H1 (cell line): ENCODE measurements around the gene MYOT. TPM values are rescaled to one million over a fixed set of nuclear protein-coding genes. Genes with fewer than 3 reads are reported as not detected.

ENCODE experiments used
- CTCF ChIA-PET: fragments of 300-600 bp; sonication (Branson Sonifier 250); formaldehyde crosslinking; loops from one replicate; lab custom pipeline; 2021; ENCODE audit not compliant: partially characterized antibody; lab: Charles Lee
- POLR2A ChIA-PET: fragments of 300-600 bp; sonication (Branson Sonifier 250); formaldehyde crosslinking; loops from one replicate; lab custom pipeline; 2021; ENCODE audit warnings: inconsistent platforms; ENCODE audit not compliant: partially characterized antibody; lab: Charles Lee
- DNase-seq, 2 experiments: peaks; one replicate each; pipeline versions ENCODE4 v3.0.0 to v3.0.0-alpha.2; 2010 to 2022; ENCODE audit warnings: low spot score in 2 of 2, low read depth in 1 of 2, mixed read lengths in 1 of 2
- FAIRE-seq: peaks from 2 replicates; lab custom pipeline; 2011; peaks lifted over from hg19 to GRCh38; lab: Jason Lieb, UNC
- H2AFZ ChIP-seq: 2 replicates; pipeline ENCODE4 v1.8.1; 2012; ENCODE audit warnings: low read length, inconsistent platforms
- H2AK5ac ChIP-seq: 2 replicates; pipeline ENCODE4 v1.6.1; 2013; ENCODE audit warnings: low read depth, low read length
- H2BK120ac ChIP-seq: replicated peaks from 2 replicates; pipeline ENCODE3; 2013; ENCODE audit warnings: low read depth, low read length, inconsistent platforms
- H2BK12ac ChIP-seq: 2 replicates; pipeline ENCODE4 v1.6.1; 2013; ENCODE audit warnings: low read depth, low read length
- H2BK15ac ChIP-seq: 2 replicates; pipeline ENCODE4 v1.6.1; 2013; ENCODE audit warnings: low read length
- H2BK20ac ChIP-seq: 2 replicates; pipeline ENCODE4 v1.6.1; 2013; ENCODE audit warnings: low read length
- H2BK5ac ChIP-seq: 2 replicates; pipeline ENCODE4 v1.6.1; 2013; ENCODE audit warnings: low read depth, low read length
- H3K14ac ChIP-seq: 2 replicates; pipeline ENCODE4 v1.6.1; 2013; ENCODE audit warnings: inconsistent platforms; ENCODE audit not compliant: insufficient read length
- H3K18ac ChIP-seq: 2 replicates; pipeline ENCODE4 v1.6.1; 2013; ENCODE audit warnings: low read length; ENCODE audit errors: extremely low read depth
- H3K23ac ChIP-seq: 2 replicates; pipeline ENCODE4 v1.6.1; 2013; ENCODE audit warnings: inconsistent platforms; ENCODE audit not compliant: insufficient read length
- H3K23me2 ChIP-seq: 2 replicates; pipeline ENCODE4 v1.6.1; 2013; ENCODE audit warnings: low read depth, low read length
- H3K27ac ChIP-seq: 2 replicates; pipeline ENCODE4 v1.6.1; 2011; ENCODE audit warnings: low read depth, low read length, inconsistent platforms
- H3K27me3 ChIP-seq, 4 experiments: replicated peaks in 1 of 4; 1 replicate in 1 of 4; 2 replicates in 3 of 4; pipeline versions ENCODE4 v1.6.1 to v1.8.1; 2011 to 2013; ENCODE audit warnings: low read length in 3 of 4, mild to moderate bottlenecking in 3 of 4, inconsistent platforms in 2 of 4, mixed read lengths in 2 of 4, moderate library complexity in 1 of 4; ENCODE audit not compliant: control insufficient read depth in 3 of 4, insufficient read depth in 3 of 4; ENCODE audit errors: extremely low read depth in 1 of 4
- H3K36me3 ChIP-seq, 4 experiments: 2 replicates each; pipeline versions ENCODE4 v1.6.1 to v1.8.1; 2011 to 2013; ENCODE audit warnings: mild to moderate bottlenecking in 4 of 4, low read length in 3 of 4, moderate library complexity in 2 of 4, control low read depth in 1 of 4, inconsistent platforms in 1 of 4; ENCODE audit not compliant: insufficient read depth in 4 of 4, control insufficient read depth in 2 of 4
- H3K4ac ChIP-seq: replicated peaks from 2 replicates; pipeline ENCODE3; 2013; ENCODE audit warnings: low read length, low read depth, mixed read lengths, inconsistent platforms; ENCODE audit not compliant: insufficient read length
- H3K4me1 ChIP-seq, 4 experiments: replicated peaks in 1 of 4; 1 replicate in 1 of 4; 2 replicates in 3 of 4; pipeline versions ENCODE4 v1.6.1 to v1.8.1; 2011 to 2013; ENCODE audit warnings: low read length in 3 of 4, inconsistent platforms in 2 of 4, mixed read lengths in 1 of 4; ENCODE audit not compliant: insufficient read depth in 4 of 4, control insufficient read depth in 3 of 4
- H3K4me2 ChIP-seq, 2 experiments: 2 replicates each; pipeline versions ENCODE4 v1.6.1 to v1.8.1; 2011 to 2013; ENCODE audit warnings: low read depth in 2 of 2, low read length in 2 of 2, control low read depth in 1 of 2, inconsistent platforms in 1 of 2, mild to moderate bottlenecking in 1 of 2; ENCODE audit not compliant: insufficient read depth in 1 of 2
- H3K4me3 ChIP-seq, 4 experiments: fragments of 200-600, 300-600 bp in 1 of 4; sonication (generic), shearing (Covaris generic), sonication (Bioruptor Twin) in 1 of 4; 2 replicates each; pipeline versions ENCODE4 v1.5.1 to v1.8.1; 2011 to 2016; ENCODE audit warnings: low read length in 4 of 4, low read depth in 3 of 4, control low read depth in 2 of 4, inconsistent platforms in 2 of 4, mild to moderate bottlenecking in 2 of 4, mixed read lengths in 1 of 4, moderate library complexity in 1 of 4; ENCODE audit not compliant: insufficient read depth in 2 of 4; ENCODE audit errors: extremely low read depth in 1 of 4
- H3K56ac ChIP-seq: replicated peaks from 2 replicates; pipeline ENCODE3; 2013; ENCODE audit warnings: low read depth, mild to moderate bottlenecking, mixed read lengths, low read length, inconsistent platforms; ENCODE audit not compliant: insufficient read length
- H3K79me1 ChIP-seq: 2 replicates; pipeline ENCODE4 v1.6.1; 2013; ENCODE audit warnings: low read depth, low read length, control low read depth
- H3K79me2 ChIP-seq, 2 experiments: 2 replicates each; pipeline versions ENCODE4 v1.6.1 to v1.8.1; 2012 to 2013; ENCODE audit warnings: low read length in 2 of 2, mild to moderate bottlenecking in 2 of 2, inconsistent platforms in 1 of 2; ENCODE audit not compliant: insufficient read depth in 2 of 2, control insufficient read depth in 1 of 2
- H3K9ac ChIP-seq, 4 experiments: replicated peaks in 1 of 4; 1 replicate in 1 of 4; 2 replicates in 3 of 4; pipeline versions ENCODE4 v1.6.1 to v1.8.1; 2011 to 2013; ENCODE audit warnings: low read depth in 3 of 4, low read length in 3 of 4, control low read depth in 2 of 4, mild to moderate bottlenecking in 2 of 4, moderate library complexity in 2 of 4, inconsistent platforms in 1 of 4; ENCODE audit errors: extremely low read depth in 1 of 4
- H3K9me3 ChIP-seq, 2 experiments: 2 replicates each; pipeline versions ENCODE4 v1.6.1 to v1.8.1; 2012 to 2013; ENCODE audit warnings: mild to moderate bottlenecking in 2 of 2, moderate library complexity in 2 of 2, control low read depth in 1 of 2, inconsistent platforms in 1 of 2, low read depth in 1 of 2, low read length in 1 of 2, mixed read lengths in 1 of 2; ENCODE audit not compliant: insufficient read depth in 2 of 2
- H4K20me1 ChIP-seq, 2 experiments: replicated peaks in 1 of 2; 2 replicates each; pipeline versions ENCODE3 to v1.8.1; 2011 to 2013; ENCODE audit warnings: inconsistent platforms in 2 of 2, low read length in 2 of 2, mild to moderate bottlenecking in 1 of 2; ENCODE audit not compliant: insufficient read depth in 2 of 2, control insufficient read depth in 1 of 2
- H4K5ac ChIP-seq: 2 replicates; pipeline ENCODE4 v1.6.1; 2013; ENCODE audit warnings: low read length, low read depth, mixed read lengths, inconsistent platforms; ENCODE audit not compliant: insufficient read length
- H4K8ac ChIP-seq: 2 replicates; pipeline ENCODE4 v1.8.0; 2013; ENCODE audit warnings: mild to moderate bottlenecking, moderate library complexity, low read length, inconsistent platforms; ENCODE audit not compliant: insufficient read depth; ENCODE audit errors: extremely low read depth
- H4K91ac ChIP-seq: replicated peaks from 2 replicates; pipeline ENCODE3; 2013; ENCODE audit warnings: low read length, mixed read lengths, inconsistent platforms; ENCODE audit not compliant: insufficient read length
- WGBS, 2 experiments: shearing (Covaris generic) in 1 of 2; methylation state at CpG; one replicate each; pipeline versions ENCODE4 v1.1.6 to v1.1.7; 2013 to 2015; ENCODE audit warnings: low lambda C conversion rate in 2 of 2, mixed read lengths in 2 of 2, inconsistent platforms in 1 of 2, low coverage in 1 of 2, missing lambda C conversion rate in 1 of 2; ENCODE audit not compliant: insufficient replicate concordance in 2 of 2, insufficient coverage in 1 of 2, insufficient read length in 1 of 2; ENCODE audit errors: extremely low coverage in 1 of 2, missing lambda C conversion rate in 1 of 2; 5-methylcytosine and 5-hydroxymethylcytosine counted together
- polyA plus RNA-seq, 7 experiments: library from polyadenylated mRNA; depleted of rRNA in 3 of 7; stranded (reverse) in 5 of 7; unstranded in 2 of 7; fragments of >200 nt in 5 of 7; fragments of 200-250 nt in 2 of 7; gene quantifications; 1 replicate in 5 of 7; 2 replicates in 1 of 7; 4 replicates in 1 of 7; pipeline versions ENCODE4 v1.2.1 to v1.2.3, GENCODE V29; 2011 to 2013; ENCODE audit warnings: missing spikeins in 2 of 7, mixed read lengths in 2 of 7
- total RNA-seq: library from RNA; stranded (reverse); fragmentation: NEBNext Ultra II Directional; extraction: Animal tissue kit (Norgen Biotek cat#: 25700); gene quantifications from 2 replicates; pipeline ENCODE4 v1.2.1, GENCODE V29; 2021

Gene MYOT
- total and polyA plus RNA-seq, 2 of the 8 experiments (the other 6 are each of a cell fraction or from before 2014, with no cell fraction given) = not detected

GRCh38 chr5:137837491-137838394, 29.9 kb upstream of the MYOT start:
- DNase-seq = no peak
- H3K9ac ChIP-seq = no peak overlapping the region
- H4K5ac ChIP-seq = no peak overlapping the region
- H2AK5ac ChIP-seq = no peak overlapping the region
- no peak overlapping the region for H4K8ac ChIP-seq
- no peak overlapping the region for H2BK20ac ChIP-seq
- POLR2A ChIA-PET = no interaction called here
- H3K14ac ChIP-seq = no peak overlapping the region
- no peaks in the 10 kb centered on the region for H3K27me3 ChIP-seq
- no peak overlapping the region for H3K18ac ChIP-seq
- H2AFZ ChIP-seq = no peak overlapping the region
- H2BK120ac ChIP-seq = no peak overlapping the region
- no peak overlapping the region for H3K4me2 ChIP-seq
- no peaks in the 10 kb centered on the region for H3K36me3 ChIP-seq
- no peaks in the 10 kb centered on the region for H3K9me3 ChIP-seq
- CTCF ChIA-PET = interaction anchor here (0.6 to 1.8 kb wide), 6 partner anchors 10 to 520 kb away, joined by 3 to 5 read pairs (median 4); no protein-coding TSS in a partner anchor
- H3K79me1 ChIP-seq = no peaks in the 10 kb centered on the region
- FAIRE-seq = no peak
- no peak overlapping the region for H3K56ac ChIP-seq
- no peak overlapping the region for H2BK5ac ChIP-seq
- no peaks in the 10 kb centered on the region for H3K23me2 ChIP-seq
- H2BK15ac ChIP-seq = no peak overlapping the region
- WGBS, 2 experiments = 90% methylated on average over 2 of the region's 2 CpGs; no CpG with 5 or more reads in 1 of the 2 experiments
- H2BK12ac ChIP-seq = no peak overlapping the region
- H4K20me1 ChIP-seq = no peaks in the 10 kb centered on the region
- H3K79me2 ChIP-seq = no peaks in the 10 kb centered on the region
- peaks cover 0 to 10% (median 6%) of the 10 kb centered on the region in 4 experiments; a peak in 3 of 7 replicates for H3K4me1 ChIP-seq
- no peak overlapping the region for H4K91ac ChIP-seq
- H3K4ac ChIP-seq = no peak overlapping the region
- no peak overlapping the region for H3K27ac ChIP-seq
- no peak overlapping the region for H3K23ac ChIP-seq
- H3K4me3 ChIP-seq = no peak overlapping the region
